ENCODE data around the gene SRRD. TPM values are rescaled to one million over a fixed set of nuclear protein-coding genes. Genes with fewer than 3 reads are reported as not detected.

SRRD gene
- total and polyA plus RNA-seq, 7 donors, result 25.4 to 51.2 (median 36.1) TPM

DNA sequence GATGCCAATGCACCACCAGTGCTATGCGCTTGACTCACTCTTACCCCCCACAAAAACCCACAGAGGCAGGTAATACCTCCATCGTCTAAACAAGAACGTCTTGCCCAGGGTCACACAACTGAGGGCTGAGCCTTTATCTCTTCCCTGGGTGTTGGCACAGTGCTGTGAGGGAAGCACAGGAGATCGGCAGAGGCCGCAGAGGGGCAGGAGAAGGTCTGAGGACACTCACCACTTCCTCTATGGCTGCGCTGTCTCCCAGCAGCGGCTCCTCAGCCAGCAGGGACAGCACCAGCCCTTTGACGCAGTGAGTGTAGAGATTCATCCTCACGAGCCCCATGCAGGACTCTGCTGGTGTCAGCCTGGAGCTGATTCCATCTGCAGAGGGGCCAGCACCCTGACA is 20.0 kb upstream of the SRRD start:
- H3K27me3 ChIP-seq (ENCODE audit: insufficient read depth in 3 of 3, low read length in 2 of 3), result no peaks in the 10 kb centered on the region
- H3K4me1 ChIP-seq, result no peaks in the 10 kb centered on the region
- TF ChIP-seq, protein P1, sequence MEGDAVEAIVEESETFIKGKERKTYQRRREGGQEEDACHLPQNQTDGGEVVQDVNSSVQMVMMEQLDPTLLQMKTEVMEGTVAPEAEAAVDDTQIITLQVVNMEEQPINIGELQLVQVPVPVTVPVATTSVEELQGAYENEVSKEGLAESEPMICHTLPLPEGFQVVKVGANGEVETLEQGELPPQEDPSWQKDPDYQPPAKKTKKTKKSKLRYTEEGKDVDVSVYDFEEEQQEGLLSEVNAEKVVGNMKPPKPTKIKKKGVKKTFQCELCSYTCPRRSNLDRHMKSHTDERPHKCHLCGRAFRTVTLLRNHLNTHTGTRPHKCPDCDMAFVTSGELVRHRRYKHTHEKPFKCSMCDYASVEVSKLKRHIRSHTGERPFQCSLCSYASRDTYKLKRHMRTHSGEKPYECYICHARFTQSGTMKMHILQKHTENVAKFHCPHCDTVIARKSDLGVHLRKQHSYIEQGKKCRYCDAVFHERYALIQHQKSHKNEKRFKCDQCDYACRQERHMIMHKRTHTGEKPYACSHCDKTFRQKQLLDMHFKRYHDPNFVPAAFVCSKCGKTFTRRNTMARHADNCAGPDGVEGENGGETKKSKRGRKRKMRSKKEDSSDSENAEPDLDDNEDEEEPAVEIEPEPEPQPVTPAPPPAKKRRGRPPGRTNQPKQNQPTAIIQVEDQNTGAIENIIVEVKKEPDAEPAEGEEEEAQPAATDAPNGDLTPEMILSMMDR (IDR thresholded peaks at IDR 0.05), result no peak
- no peak overlapping the region for H3K4me3 ChIP-seq
- H3K36me3 ChIP-seq (ENCODE audit: insufficient read depth in 1 of 2, low read depth in 1 of 2), result peaks cover 0 to 96% of the 10 kb centered on the region in 2 donors
- H3K27ac ChIP-seq, result no peak overlapping the region
- no peak for ATAC-seq
- DNase-seq, result no peak
- H3K9me3 ChIP-seq, result no peaks in the 10 kb centered on the region
- intact Hi-C loops (cut with DNase I), result loop anchor here in 1 of 2 donors (5.0 kb wide), 1 partner anchor 101 kb away; no protein-coding TSS in a partner anchor
- WGBS, 3 donors, result 78 to 84% (median 83%) methylated on average over 9 of the region's 9 CpGs

DNA sequence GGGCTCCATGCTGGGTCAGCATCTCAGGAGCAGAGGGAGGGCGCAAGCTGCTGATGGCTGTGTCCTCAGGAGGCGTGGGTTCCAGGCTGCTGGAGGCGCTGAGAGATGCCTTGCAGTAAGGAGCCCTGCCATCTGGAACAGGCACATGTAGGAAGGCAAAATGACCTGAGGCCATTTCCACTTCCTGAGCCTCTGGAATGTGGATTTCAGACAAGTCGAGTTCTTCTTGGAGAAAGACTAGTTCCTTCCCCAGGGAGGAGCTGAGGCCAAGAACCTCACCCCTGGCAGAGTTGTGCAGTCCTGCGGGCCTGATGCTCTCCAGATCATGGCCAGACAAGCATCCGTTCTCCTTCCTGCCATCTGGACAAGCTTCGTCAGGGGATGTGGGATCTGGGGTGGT is 19.4 kb upstream of the SRRD start:
- no peaks in the 10 kb centered on the region for H3K27me3 ChIP-seq (ENCODE audit: insufficient read depth in 3 of 3, low read length in 2 of 3)
- no peaks in the 10 kb centered on the region for H3K4me1 ChIP-seq
- H3K4me3 ChIP-seq, result no peak overlapping the region
- intact Hi-C loops (cut with DNase I), result loop anchor here in 1 of 2 donors (5.0 kb wide), 1 partner anchor 102 kb away; no protein-coding TSS in a partner anchor
- no peaks in the 10 kb centered on the region for H3K9me3 ChIP-seq
- ATAC-seq, result peak in 1 of 4 donors; percentile 25
- H3K27ac ChIP-seq, result no peak overlapping the region
- TF ChIP-seq, protein P1 (IDR thresholded peaks at IDR 0.05), result no peak
- 60 to 68% (median 66%) methylated on average over 7 of the region's 7 CpGs for WGBS, 3 donors
- peaks cover 0 to 98% of the 10 kb centered on the region in 2 donors for H3K36me3 ChIP-seq (ENCODE audit: insufficient read depth in 1 of 2, low read depth in 1 of 2)
- DNase-seq, result peak; percentile 41 to 78

DNA sequence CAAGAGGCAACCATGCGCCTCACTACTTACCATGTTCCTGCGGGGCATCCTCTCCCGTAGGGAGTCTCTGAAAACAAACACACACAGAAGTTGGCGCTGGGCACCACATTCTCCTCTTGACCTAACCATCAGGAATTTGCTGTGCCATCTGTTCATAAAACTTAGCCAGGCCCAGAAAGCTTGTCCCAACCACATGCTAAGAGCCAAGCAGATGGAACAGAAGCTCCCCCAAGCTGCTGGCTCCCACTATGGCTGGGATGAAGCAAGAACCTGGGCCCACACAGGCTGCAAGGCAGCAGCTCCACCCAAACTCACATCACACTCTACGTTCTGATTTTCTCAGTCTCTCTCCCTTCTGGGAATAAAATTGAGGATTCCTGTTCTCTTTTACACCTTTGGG is 17.5 kb upstream of the SRRD start:
- 54 to 71% (median 55%) methylated on average over 5 of the region's 5 CpGs for WGBS, 3 donors
- Histone ChIP-seq H3K27ac (peak overlapping the region; percentile 60), H3K36me3 (ENCODE audit: insufficient read depth in 1 of 2, low read depth in 1 of 2) (peaks cover 3 to 100% of the 10 kb centered on the region in 2 donors), H3K4me3 (no peak overlapping the region), H3K27me3 (ENCODE audit: insufficient read depth in 3 of 3, low read length in 2 of 3) (no peaks in the 10 kb centered on the region), H3K9me3 (no peaks in the 10 kb centered on the region), H3K4me1 (peaks cover 8% of the 10 kb centered on the region)
- DNase-seq (peak in 1 of 2 donors; percentile 28), ATAC-seq (peak; percentile 57 to 84 (median 66))
- intact Hi-C loops (cut with DNase I), result no loop called here
- TF ChIP-seq, protein P1 (IDR thresholded peaks at IDR 0.05), result no peak

DNA sequence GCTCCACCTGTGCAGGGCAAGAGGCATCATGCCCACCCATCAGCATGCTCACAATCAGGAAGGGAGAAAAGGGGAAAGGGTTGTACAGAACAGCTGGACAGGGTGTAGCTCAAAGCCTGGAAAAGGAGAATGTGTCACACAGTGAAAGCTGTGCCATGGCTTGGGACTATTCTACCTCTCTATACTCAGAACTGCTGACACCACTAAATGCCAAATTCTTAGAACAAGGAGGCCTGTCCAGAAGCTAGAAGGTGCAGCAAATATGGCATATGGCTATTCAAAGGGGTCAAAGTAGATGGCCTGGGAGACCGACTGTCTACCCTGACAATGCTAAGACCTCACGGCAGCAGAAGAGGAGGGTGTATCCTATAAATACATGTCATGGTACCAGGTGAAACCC is 12.9 kb upstream of the SRRD start:
- Histone ChIP-seq H3K4me1 (peaks cover 19% of the 10 kb centered on the region), H3K36me3 (ENCODE audit: insufficient read depth in 1 of 2, low read depth in 1 of 2) (peaks cover 4 to 96% of the 10 kb centered on the region in 2 donors), H3K4me3 (no peak overlapping the region), H3K27me3 (ENCODE audit: insufficient read depth in 3 of 3, low read length in 2 of 3) (no peaks in the 10 kb centered on the region), H3K27ac (peak overlapping the region; percentile 85), H3K9me3 (no peaks in the 10 kb centered on the region)
- intact Hi-C loops (cut with DNase I), result no loop called here
- ATAC-seq, result no peak
- TF ChIP-seq, protein P1 (IDR thresholded peaks at IDR 0.05), result no peak
- 93 to 97% (median 95%) methylated on average over 2 of the region's 2 CpGs for WGBS, 3 donors
- no peak for DNase-seq

DNA sequence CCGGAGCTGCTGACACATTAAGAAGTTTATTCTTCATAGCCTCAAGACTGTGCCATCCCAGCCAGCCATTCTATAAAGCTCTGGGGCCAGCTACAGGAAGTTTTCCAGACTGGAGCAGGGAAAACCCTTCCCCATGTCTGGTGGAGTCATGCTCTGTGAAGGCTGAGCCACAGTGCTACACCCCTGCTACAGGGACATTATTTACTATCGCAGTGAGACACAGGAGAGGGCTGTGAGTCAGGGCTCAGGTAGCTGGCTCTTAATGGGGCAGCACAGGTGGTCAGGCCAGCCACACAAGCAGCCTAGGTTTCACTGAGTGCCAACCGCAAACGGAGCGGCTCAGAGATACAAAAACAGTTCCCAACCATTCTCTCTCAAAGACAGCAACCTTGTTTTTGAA is 12.2 kb upstream of the SRRD start:
- no peak overlapping the region for H3K4me3 ChIP-seq
- intact Hi-C loops (cut with DNase I), result no loop called here
- TF ChIP-seq, protein P1 (IDR thresholded peaks at IDR 0.05), result no peak
- ATAC-seq (peak; percentile 95 to 99 (median 98)), DNase-seq (peak; percentile 56 to 66)
- H3K4me1 ChIP-seq, result peaks cover 19% of the 10 kb centered on the region
- peaks cover 4 to 96% of the 10 kb centered on the region in 2 donors for H3K36me3 ChIP-seq (ENCODE audit: insufficient read depth in 1 of 2, low read depth in 1 of 2)
- H3K9me3 ChIP-seq, result no peaks in the 10 kb centered on the region
- no peaks in the 10 kb centered on the region for H3K27me3 ChIP-seq (ENCODE audit: insufficient read depth in 3 of 3, low read length in 2 of 3)
- whole genome bisulfite sequencing, 3 donors, result 60 to 70% (median 61%) methylated on average over 5 of the region's 5 CpGs
- peak overlapping the region; percentile 85 for H3K27ac ChIP-seq

Data from psoas muscle (tissue), 8 donors.